ENCODE measurements around the gene ZNF316.
"Not testable (repeated sequence)": the region's sequence is repeated elsewhere in the genome, so short reads cannot be mapped to it uniquely, and the experiment has no call there.

ZNF316 gene

GRCh38 chr7:6647080-6647479, 10.0 kb downstream of the ZNF316 start:
- no peak for DNase-seq (ENCODE audit: low spot score)

DNA sequence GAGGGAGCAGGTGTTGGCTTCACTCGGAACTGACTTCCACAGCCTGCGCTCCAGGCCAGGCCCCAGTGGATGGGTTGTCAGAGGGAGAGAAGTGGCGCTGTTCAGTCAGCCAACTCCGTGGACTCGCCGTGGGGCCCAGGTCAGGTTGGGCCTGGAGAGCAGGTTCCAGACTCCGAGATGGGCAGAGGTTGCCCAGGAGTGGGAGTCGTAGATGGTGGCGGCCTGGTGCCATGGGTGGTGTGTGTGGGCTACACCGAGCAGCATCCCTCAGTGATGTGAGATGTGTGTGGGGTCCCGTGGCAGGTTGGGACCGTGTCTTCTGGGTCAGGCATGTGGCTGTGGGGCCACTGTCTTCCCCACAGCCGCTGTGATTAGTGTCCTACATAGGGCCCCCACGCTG, 10.4 kb downstream of the ZNF316 start:
- no peak for DNase-seq (ENCODE audit: low spot score)

DNA sequence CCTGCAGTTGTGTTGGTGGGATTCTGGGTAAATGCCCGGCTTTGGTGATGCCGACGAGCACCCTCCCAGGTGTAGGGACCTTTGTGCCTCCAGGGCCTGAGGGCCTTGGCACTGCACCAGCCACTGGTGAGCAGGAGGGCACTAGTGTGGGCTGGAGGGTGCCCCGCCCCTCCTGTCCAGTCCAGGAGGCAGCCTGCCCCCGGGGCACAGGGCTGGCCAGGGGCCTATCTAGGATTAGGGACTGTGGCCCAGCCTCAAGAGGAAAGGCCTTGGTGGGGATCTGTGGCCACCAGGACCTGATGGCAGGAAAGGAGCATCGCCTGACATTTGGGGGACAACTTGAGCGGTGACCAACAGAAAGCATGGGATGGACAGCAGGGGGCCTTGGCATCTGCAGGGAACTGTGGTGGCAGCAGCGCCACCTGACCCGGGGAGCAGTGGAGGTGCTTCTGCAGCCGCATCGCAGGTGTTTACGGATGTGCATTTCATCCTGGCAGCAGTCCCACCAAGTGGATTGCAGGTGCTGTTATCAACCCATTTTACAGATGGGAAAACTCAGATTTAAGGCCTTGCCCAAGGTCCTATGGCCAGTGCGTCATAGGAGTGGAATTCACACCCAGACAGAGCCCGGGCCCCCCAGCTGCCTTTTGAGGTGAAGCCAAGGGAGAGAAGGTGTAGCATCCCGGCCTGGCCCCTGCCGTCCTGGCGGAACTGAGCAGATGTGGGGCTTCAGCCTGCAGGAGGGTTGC, 11.1 kb downstream of the ZNF316 start:
- DNase-seq (ENCODE audit: low spot score): no peak

- DNase-seq (ENCODE audit: low spot score): no peak
Observed at GRCh38 chr7:6648815-6649104, 11.6 kb downstream of the ZNF316 start.

- DNase-seq (ENCODE audit: low spot score): no peak
Observed at GRCh38 chr7:6649241-6649961, 12.3 kb downstream of the ZNF316 start.

- DNase-seq (ENCODE audit: low spot score): no peak
Observed at GRCh38 chr7:6650086-6650485, 13.0 kb downstream of the ZNF316 start.

GRCh38 chr7:6650521-6651011, 13.4 kb downstream of the ZNF316 start:
- DNase-seq (ENCODE audit: low spot score): no peak

DNA sequence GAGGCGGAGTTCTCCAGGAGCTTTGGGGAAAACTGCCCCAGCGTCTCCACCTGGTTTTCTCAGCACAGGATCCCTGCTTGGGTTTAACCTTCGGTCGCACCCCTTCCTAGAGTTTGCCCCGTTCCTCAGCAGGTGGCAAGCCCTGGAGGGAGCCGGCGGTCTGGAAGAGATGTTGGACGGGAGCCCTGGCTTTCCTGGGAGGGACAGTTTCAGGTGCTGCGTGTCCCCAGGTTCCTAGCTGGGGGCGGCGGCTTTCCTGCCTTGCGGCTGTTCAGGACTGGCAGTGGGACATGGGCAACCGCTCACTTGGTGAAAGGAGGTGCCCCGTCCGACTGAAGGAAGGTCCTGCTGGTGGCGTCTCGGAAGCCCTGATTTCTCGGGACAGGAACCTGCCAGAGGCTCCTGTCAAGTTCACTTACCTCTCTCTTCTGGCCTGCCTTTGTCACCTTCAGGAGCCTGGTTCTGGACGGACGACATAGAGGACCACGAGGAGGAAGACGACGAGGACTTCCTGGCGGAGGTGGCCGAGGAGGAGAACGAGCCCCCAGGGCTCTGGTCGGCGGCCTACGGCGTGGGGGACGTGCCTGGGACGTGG, 14.8 kb downstream of the ZNF316 start:
- DNase-seq (ENCODE audit: low spot score): no peak

DNA sequence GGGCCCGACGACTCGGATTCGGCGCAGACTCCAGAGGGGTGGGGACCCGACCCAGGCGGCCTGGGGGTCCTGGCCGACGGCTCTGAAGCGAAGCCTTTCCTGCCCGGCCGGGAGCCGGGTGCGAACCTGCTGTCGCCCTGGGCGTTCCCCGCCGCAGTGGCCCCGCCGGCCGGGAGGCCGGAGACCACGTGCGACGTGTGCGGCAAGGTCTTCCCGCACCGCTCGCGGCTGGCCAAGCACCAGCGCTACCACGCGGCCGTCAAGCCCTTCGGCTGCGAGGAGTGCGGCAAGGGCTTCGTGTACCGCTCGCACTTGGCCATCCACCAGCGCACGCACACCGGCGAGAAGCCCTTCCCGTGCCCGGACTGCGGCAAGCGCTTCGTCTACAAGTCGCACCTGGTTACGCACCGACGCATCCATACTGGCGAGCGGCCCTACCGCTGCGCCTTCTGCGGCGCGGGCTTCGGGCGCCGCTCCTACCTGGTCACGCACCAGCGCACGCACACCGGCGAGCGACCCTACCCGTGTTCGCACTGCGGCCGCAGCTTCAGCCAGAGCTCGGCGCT, 15.4 kb downstream of the ZNF316 start:
- DNase-seq (ENCODE audit: low spot score): peak; percentile 8

DNA sequence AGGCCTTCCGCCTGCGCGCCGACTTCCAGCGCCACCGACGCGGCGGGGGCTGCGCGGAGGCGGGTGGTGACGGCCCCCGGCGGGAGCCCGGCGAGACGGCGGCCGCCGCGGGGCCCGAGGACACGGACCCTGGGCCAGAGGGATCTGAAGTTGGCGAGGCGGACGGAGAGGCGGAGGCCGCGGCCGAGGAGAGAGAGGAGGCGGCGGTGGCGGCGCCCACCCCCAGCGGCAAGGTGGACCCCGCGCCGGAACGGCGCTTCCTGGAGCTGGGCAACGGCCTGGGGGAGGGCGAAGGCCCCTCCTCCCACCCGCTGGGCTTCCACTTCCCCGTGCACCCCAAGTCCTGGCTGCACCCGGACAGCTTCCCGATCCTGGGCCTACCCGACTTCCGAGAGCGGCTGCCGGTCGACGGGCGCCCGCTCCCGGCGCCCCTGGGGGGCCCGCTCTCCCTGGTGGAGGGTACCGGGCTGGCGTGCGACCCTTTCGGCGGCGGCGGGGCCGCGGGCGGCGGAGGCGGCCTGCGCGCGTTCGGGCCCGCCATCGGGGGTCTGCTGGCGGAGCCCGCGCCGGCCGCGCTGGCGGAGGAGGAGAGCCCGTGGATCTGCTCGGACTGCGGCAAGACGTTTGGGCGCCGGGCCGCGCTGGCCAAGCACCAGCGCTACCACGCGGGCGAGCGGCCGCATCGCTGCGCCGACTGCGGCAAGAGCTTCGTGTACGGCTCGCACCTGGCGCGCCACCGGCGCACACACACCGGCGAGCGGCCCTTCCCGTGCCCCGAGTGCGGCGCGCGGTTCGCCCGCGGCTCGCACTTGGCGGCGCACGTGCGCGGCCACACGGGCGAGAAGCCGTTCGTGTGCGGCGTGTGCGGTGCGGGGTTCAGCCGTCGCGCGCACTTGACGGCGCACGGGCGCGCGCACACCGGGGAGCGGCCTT, 16.2 kb downstream of the ZNF316 start:
- peak; percentile 14 for DNase-seq (ENCODE audit: low spot score)

GRCh38 chr7:6654113-6654841, 17.2 kb downstream of the ZNF316 start:
- DNase-seq (ENCODE audit: low spot score): peak; percentile 7

DNA sequence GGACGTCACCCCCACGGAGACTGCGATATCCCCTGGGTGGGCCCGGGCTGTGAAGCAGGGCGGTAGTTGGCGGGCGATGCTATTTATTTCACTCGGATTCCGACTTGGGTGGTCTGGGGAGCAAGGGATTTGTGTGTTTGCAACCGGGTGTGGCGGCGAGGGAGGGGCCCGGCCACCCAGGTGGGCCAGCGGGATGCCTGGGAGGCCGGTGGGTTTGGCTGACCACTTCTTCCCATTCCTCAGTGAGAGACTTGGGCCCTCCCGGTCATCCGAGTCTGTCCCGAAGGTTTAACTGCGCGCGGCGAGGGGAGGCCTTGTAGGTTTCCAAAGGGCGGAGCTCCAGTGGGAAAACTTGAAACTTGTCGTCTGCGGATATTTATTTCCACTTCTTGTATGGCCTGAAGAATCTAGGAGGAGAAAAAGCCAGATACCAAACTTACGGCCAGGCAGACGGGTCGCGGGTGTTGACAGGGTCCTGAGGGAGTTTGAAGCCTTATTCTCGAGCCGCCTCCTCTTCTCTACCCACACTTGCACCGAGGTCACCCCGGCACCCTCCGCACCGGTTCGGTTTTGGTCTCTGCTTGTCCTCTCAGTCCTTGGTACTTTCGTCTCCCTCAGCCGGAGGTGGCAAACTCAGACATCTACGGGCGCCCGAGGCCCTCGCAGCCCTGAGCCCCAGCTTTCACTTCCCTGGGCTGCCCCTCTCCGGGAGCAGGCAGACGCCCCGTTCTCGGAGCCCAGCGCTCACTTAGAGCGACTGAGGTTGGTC, 17.9 kb downstream of the ZNF316 start:
- no peak for DNase-seq (ENCODE audit: low spot score)

GRCh38 chr7:6655636-6656385, 18.7 kb downstream of the ZNF316 start:
- peak; percentile 8 for DNase-seq (ENCODE audit: low spot score)

GRCh38 chr7:6656413-6656812, 19.3 kb downstream of the ZNF316 start:
- peak; percentile 4 for DNase-seq (ENCODE audit: low spot score)

GRCh38 chr7:6658618-6659345, 21.7 kb downstream of the ZNF316 start:
- DNase-seq (ENCODE audit: low spot score): peak; percentile 16

DNA sequence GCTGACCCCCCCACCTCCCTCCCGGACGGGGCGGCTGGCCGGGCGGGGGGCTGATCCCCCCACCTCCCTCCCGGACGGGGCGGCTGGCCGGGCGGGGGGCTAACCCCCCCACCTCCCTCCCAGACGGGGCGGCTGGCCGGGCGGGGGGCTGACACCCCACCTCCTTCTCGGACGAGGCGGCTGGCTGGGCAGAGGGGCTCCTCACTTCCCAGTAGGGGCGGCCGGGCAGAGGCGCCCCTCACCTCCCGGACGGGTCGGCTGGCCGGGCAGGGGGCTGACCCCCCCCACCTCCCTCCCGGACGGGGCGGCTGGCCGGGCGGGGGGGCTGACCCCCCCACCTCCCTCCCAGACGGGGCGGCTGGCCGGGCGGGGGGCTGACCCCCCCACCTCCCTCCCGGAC, 33.7 kb downstream of the ZNF316 start:
- DNase-seq (ENCODE audit: low spot score): not testable (repeated sequence)

GRCh38 chr7:6675807-6676405, 38.8 kb downstream of the ZNF316 start:
- no peak for DNase-seq (ENCODE audit: low spot score)

- no peak for DNase-seq (ENCODE audit: low spot score)
Observed at GRCh38 chr7:6680146-6680545, 43.0 kb downstream of the ZNF316 start.

Measured in AG20443 (cell line).